Hindlimb muscle (tissue), 1 donor: ENCODE results near the gene DNAJB1. TPM values are rescaled to one million over a fixed set of nuclear protein-coding genes. Genes with fewer than 3 reads are reported as not detected.

ENCODE experiments used
- DNase-seq: peaks from one replicate; pipeline ENCODE4 v3.0.0-alpha.2; 2013
- polyA plus RNA-seq: library from polyadenylated mRNA; unstranded; fragments of 120-200 nt; gene quantifications from one replicate; pipeline ENCODE4 v1.2.1, GENCODE V29; 2013; ENCODE audit not compliant: insufficient read length

DNAJB1 gene
- polyA plus RNA-seq, 1 donor = 84.5 TPM

DNA sequence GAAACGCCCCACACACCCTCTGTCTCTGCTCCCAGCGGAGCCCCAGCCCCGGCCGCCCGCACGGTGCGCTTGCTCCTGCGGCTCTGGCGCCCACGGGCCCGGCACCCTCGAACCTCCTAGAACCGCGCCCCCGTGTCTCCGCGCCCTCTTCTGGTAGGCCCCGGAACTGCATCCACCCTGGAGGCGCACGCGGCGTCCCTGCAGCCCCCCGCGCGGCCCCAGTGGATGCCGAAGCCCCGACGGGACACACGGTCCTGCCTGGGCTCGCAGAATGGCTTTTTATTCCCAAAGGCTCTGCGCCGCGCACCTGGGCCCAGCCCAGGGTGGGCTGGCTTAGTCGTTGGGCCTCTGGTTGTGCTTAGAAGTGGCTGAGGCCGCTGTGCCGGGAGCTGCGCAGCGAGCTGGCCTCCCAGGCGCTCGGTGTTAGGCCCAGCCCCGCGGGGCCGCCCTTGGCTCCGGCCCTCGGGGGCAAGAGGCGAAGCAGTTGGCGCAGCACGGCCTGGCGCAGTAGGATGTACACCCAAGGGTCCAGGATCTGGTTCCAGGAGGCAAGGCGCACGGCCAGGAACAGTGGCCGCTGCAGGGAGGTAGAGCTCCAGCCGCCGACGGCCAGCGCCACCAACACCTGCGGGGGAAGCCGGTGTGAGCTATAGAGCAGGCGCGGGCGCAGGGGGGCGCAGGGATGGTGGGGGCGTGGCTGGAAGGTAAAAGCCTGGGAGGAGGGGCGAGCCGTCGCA, 45.8 kb downstream of the DNAJB1 start:
- peak; percentile 66 for DNase-seq

DNA sequence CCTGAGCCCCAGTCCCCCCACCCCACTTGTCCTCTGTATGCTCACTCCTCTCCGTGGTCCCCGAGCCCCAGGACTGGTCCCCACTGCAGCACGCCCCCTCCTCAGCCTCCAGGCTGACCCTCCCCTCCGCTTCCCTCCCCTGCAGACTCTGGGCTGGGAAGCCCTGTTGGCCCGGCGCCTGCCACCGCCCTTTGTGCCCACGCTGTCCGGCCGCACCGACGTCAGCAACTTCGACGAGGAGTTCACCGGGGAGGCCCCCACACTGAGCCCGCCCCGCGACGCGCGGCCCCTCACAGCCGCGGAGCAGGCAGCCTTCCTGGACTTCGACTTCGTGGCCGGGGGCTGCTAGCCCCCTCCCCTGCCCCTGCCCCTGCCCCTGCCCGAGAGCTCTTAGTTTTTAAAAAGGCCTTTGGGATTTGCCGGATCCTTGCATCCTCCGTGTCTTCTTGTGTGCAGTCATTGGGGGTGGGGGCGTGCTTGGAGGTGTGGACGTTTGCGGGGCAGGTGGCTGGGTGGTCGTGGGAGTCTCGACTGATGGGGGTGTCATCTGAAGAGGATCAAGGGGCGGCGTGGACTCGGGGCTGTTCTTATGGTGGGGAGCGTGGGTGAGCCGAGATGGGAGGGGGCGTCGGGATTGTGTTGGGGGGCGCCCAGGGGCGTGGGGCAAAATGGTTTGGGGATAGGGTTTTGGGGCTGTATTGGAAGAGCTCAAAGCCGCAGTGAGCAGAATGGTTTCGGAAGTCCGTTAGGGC, 46.6 kb downstream of the DNAJB1 start:
- no peak for DNase-seq

GRCh38 chr19:14470031-14470876, 47.9 kb downstream of the DNAJB1 start:
- no peak for DNase-seq

GRCh38 chr19:14467816-14468215, 50.4 kb downstream of the DNAJB1 start:
- no peak for DNase-seq

- no peak for DNase-seq
Measured at GRCh38 chr19:14467391-14467790, 50.8 kb downstream of the DNAJB1 start.

Other genes starting within 250 kb of the DNAJB1 start
- gene ADGRE5, start 137.0 kb downstream of the DNAJB1 start, polyA plus RNA-seq = 72.3 TPM
- gene DDX39A, start 99.1 kb downstream of the DNAJB1 start, polyA plus RNA-seq = 44.1 TPM
- gene PKN1, start 85.1 kb downstream of the DNAJB1 start, polyA plus RNA-seq = 83.6 TPM
- not detected for gene PTGER1, start 43.0 kb downstream of the DNAJB1 start, polyA plus RNA-seq
- 49.8 TPM for gene GIPC1, start 22.3 kb downstream of the DNAJB1 start, polyA plus RNA-seq
- 155 TPM for gene TECR, start 11.2 kb upstream of the DNAJB1 start, polyA plus RNA-seq
- gene NDUFB7, start 53.7 kb upstream of the DNAJB1 start, polyA plus RNA-seq = 149 TPM
- gene CLEC17A, start 64.7 kb upstream of the DNAJB1 start, polyA plus RNA-seq = not detected
- not detected for gene ADGRE3, start 156.4 kb upstream of the DNAJB1 start, polyA plus RNA-seq
- gene ZNF333, start 171.7 kb upstream of the DNAJB1 start, polyA plus RNA-seq = 22.5 TPM